MM.1S (cell line): ENCODE measurements around the gene BBS7.

Experiments
- EZH2 ChIP-seq: fragments of 300-600 bp; sonication (generic); optimal IDR thresholded peaks from 2 replicates; pipeline ENCODE3; 2017; ENCODE audit warnings: low read depth, mild to moderate bottlenecking, antibody characterized with exemption, low read length, mixed read lengths
- TF ChIP-seq, protein P1 (sequence below): fragments of 300-600 bp; sonication (generic); IDR thresholded peaks from 2 replicates; pipeline ENCODE4 v1.5.1; 2016; ENCODE audit warnings: antibody characterized with exemption, low read length, mixed read lengths

DNA sequence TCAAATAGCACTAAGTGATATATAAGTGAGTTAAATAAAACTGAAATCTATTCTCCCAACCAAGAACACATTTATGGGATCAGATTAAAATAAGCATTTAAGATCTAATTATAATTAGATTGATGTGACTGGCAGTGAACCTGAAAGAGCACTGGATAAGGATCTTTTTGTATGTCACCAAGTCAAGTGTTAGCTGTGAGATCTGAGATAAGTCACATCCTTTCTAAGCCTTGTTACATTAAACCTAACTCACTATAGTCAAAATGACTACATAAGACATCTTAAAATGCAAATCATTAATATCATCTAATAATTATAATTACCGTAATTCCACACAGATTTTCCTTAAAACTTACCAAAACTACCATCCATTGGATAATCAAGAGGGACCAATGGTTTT lies 48.2 kb downstream of the BBS7 start:
- TF ChIP-seq, protein P1, sequence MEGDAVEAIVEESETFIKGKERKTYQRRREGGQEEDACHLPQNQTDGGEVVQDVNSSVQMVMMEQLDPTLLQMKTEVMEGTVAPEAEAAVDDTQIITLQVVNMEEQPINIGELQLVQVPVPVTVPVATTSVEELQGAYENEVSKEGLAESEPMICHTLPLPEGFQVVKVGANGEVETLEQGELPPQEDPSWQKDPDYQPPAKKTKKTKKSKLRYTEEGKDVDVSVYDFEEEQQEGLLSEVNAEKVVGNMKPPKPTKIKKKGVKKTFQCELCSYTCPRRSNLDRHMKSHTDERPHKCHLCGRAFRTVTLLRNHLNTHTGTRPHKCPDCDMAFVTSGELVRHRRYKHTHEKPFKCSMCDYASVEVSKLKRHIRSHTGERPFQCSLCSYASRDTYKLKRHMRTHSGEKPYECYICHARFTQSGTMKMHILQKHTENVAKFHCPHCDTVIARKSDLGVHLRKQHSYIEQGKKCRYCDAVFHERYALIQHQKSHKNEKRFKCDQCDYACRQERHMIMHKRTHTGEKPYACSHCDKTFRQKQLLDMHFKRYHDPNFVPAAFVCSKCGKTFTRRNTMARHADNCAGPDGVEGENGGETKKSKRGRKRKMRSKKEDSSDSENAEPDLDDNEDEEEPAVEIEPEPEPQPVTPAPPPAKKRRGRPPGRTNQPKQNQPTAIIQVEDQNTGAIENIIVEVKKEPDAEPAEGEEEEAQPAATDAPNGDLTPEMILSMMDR = no peak
- TF ChIP-seq EZH2 = no peak
